HUES6 (cell line): ENCODE results near the gene JAZF1.
"Not testable (repeated sequence)": the region's sequence is repeated elsewhere in the genome, so short reads cannot be mapped to it uniquely, and the experiment has no call there.

Experiments used
- H3K27ac ChIP-seq: 2 replicates; pipeline ENCODE4 v1.7.0; 2013; ENCODE audit warnings: low read depth, mild to moderate bottlenecking, low read length, inconsistent platforms
- H3K27me3 ChIP-seq: 2 replicates; pipeline ENCODE4 v1.6.1; 2013; ENCODE audit warnings: low read length; ENCODE audit not compliant: control insufficient read depth, insufficient read depth
- H3K36me3 ChIP-seq: 2 replicates; pipeline ENCODE4 v1.6.1; 2013; ENCODE audit warnings: low read length; ENCODE audit not compliant: control insufficient read depth, insufficient read depth
- H3K4me1 ChIP-seq: 2 replicates; pipeline ENCODE4 v1.6.1; 2013; ENCODE audit warnings: low read length; ENCODE audit not compliant: control insufficient read depth, insufficient read depth
- H3K4me3 ChIP-seq: 2 replicates; pipeline ENCODE4 v1.5.1; 2013; ENCODE audit warnings: low read depth, low read length
- H3K9ac ChIP-seq: one replicate; pipeline ENCODE4 v1.6.1; 2013; ENCODE audit warnings: mild to moderate bottlenecking, low read length
- H3K9me3 ChIP-seq: 2 replicates; pipeline ENCODE4 v1.6.1; 2013; ENCODE audit warnings: low read depth, low read length; ENCODE audit not compliant: control insufficient read depth, insufficient read depth

The JAZF1 gene

DNA sequence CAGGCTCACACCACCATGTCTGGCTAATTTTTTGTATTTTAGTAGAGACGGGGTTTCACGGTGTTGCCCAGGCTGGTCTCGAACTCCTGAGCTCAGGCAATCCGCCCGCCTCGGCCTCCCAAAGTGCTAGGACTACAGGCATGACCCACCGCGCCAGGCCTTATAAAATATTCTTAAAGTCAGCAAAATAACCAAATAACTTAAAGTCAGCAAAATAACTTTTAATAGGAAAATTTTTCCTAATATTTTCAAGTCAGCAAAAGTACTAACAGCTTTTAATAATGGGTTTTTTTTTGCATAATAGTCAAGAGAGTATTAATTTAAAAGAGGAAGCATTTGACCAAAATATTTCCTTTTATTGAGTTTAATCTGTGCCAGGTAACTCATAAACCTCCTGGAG lies 258.2 kb downstream of the JAZF1 start:
- not testable (repeated sequence) for H3K27ac ChIP-seq, H3K9me3 ChIP-seq, H3K27me3 ChIP-seq, H3K36me3 ChIP-seq, H3K4me3 ChIP-seq, H3K9ac ChIP-seq
- H3K4me1 ChIP-seq = peaks cover 23% of the 10 kb centered on the region

DNA sequence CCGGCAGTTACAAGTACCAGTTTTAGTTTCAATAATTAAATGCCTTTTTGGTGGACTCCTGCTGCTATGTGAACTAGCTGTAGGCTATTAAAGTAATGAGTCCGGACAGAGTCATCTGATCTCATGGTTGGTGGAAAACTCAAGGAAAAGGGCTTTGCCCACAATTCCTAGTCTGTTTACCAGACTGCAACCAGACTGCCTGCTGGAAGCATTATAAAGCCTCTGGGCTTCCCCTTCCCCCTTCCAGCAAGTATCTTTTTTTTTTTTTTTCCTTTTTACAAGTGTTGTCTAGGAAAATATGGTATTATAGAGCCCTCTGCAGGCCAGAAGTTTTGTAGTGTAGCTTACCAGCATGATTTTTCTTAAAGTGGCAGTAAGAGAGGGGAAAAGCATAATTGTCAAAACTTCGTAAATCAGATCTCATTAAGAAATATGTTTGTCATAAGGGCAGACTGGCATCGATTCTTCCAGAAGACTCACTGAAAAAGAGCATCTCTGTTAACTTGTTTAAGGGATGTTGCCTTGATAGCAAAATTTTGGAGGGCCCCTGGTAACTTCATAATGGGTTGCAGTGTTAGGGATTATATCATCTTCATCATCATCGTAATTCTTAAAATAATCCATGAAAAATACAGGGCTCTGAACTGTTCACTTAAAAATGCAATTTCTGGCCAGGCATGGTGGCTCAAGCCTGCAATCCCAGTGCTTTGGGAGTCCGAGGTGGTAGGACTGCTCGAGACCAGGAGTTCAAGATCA lies 259.3 kb downstream of the JAZF1 start:
- H3K27ac ChIP-seq = no peak overlapping the region
- no peak overlapping the region for H3K4me3 ChIP-seq

DNA sequence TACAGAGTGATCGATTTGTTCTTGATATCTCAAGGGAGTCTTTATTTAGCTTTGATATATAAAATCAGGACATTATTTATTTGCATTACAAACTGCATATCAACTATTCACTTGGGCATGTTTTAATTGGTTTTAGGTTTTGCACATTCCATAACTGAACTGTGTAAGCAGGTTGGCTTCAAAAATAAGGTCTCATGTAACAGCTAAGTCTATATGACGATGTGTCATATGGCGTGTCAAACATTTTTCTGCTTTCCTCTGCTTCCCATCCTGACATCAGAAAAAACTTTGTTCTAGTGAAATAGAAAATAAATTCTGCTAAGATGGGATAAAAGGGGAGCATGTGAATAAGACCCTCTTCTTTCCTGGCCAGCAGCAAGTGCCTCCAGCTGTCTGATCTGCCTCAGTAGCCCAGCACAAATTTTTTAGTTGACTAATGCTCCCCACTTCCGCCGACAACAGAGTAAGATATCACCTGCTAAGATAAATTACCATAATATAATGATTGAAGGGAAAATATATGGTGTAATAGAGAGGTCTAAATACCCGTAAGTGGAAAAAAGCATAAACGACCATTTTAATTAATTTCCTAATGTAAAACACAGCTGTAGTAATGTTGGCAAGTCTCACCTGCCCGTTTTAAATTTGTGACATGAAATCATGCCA lies 260.2 kb downstream of the JAZF1 start:
- Histone ChIP-seq H3K27me3 (no peaks in the 10 kb centered on the region), H3K4me1 (peaks cover 23% of the 10 kb centered on the region), H3K9ac (no peak overlapping the region), H3K9me3 (0 out of 2 replicates have a peak, but pooled peaks cover 4% of the 10 kb centered on the region), H3K36me3 (no peaks in the 10 kb centered on the region), H3K4me3 (no peak overlapping the region), H3K27ac (no peak overlapping the region)

More for the DNA sequence above, 259.3 kb downstream of the JAZF1 start:
- Histone ChIP-seq H3K4me1 (peaks cover 23% of the 10 kb centered on the region), H3K27me3 (no peaks in the 10 kb centered on the region), H3K9me3 (0 out of 2 replicates have a peak, but pooled peaks cover 4% of the 10 kb centered on the region), H3K9ac (no peak overlapping the region), H3K36me3 (no peaks in the 10 kb centered on the region)

DNA sequence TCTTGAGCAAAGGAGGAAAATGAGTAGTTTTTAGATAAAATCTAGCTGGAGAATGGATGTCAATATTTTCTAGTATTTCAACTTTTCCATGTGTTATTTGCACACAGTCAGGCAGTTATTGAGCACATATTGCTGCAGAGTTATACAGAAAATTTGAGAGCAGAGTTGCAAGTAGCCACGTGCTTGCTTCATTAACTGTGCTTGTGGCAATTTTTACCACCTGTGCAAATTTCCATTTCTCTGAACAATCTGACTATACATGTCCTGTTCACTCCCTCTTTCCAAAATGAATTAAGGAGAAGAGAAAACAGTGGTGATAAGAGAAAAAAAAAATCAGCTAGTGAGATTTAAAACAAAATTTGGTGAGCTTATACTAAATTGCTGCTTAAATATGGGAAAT lies 262.1 kb downstream of the JAZF1 start:
- Histone ChIP-seq H3K4me3 (no peak overlapping the region), H3K9ac (no peak overlapping the region), H3K4me1 (peaks cover 20% of the 10 kb centered on the region)

DNA sequence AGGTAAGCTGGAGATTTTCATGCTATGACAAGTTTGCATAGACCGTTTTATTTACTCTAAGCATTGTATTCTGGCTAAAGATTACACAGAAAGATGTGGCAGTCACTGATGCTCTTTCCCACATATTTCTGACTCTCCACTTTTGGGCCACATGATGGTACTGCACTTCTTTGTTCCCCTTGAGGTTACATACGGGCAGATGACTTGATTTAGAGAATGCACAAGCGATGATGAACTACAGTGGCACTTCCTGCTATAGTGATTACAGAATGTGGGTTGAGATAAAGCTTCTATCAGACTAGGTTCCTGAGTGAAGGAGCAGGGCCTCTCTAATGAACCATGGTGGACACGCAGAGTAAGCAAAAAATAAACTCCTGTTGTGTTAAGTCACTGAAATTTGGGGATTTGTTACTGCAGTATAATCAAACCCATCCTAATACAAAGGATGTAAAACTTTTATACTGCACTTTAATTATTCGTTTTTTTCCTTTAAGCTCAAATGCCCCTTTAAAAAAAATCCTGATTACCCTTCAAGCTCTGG lies 262.8 kb downstream of the JAZF1 start:
- no peak overlapping the region for H3K27ac ChIP-seq
- H3K4me1 ChIP-seq = peaks cover 16% of the 10 kb centered on the region
- H3K36me3 ChIP-seq = no peaks in the 10 kb centered on the region
- H3K27me3 ChIP-seq = no peaks in the 10 kb centered on the region
- H3K9ac ChIP-seq = no peak overlapping the region
- no peak overlapping the region for H3K4me3 ChIP-seq
- 0 out of 2 replicates have a peak, but pooled peaks cover 4% of the 10 kb centered on the region for H3K9me3 ChIP-seq

More for the DNA sequence above, 262.1 kb downstream of the JAZF1 start:
- Histone ChIP-seq H3K36me3 (no peaks in the 10 kb centered on the region), H3K9me3 (0 out of 2 replicates have a peak, but pooled peaks cover 4% of the 10 kb centered on the region), H3K27ac (no peak overlapping the region), H3K27me3 (no peaks in the 10 kb centered on the region)

DNA sequence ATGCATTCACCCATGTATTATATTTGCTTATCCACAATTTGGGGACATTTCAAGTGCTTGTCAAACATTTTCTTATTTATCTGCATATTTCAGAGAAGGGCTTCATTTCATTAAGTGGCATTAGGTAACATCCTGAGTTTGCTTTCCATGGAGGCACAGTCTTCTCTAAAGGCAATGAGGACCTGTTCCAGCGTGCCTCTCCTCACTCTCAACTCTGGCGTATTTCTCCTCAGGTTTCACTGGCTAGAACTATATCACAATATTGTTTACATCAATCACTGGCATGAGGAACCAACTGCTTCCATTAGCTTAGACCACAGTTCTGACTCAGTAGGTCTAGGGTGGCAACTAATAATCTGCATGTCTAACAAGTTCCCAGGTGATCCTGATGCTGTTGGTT lies 263.5 kb downstream of the JAZF1 start:
- no peak overlapping the region for H3K27ac ChIP-seq
- H3K4me1 ChIP-seq = peaks cover 23% of the 10 kb centered on the region
- no peak overlapping the region for H3K4me3 ChIP-seq
- no peaks in the 10 kb centered on the region for H3K27me3 ChIP-seq
- H3K9me3 ChIP-seq = 0 out of 2 replicates have a peak, but pooled peaks cover 4% of the 10 kb centered on the region
- H3K9ac ChIP-seq = no peak overlapping the region
- H3K36me3 ChIP-seq = no peaks in the 10 kb centered on the region

DNA sequence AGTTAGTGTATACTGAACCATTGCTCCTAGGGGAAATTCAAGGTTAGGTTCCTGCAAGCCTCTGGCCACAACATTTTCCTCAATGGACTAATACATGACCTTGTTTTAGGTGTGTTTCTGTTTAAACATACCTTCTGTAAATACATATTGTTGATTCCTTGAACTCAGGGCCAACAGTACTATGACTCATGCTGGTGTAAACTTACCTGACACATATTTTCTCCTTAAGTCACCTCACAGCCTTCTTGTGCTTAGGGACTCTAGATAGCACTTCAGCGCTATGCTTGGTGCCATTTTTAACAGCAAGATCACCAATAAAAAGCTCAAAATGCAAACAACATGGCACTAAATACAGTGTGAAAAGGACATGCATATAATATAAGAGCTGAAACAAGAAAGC lies 264.2 kb downstream of the JAZF1 start:
- no peaks in the 10 kb centered on the region for H3K36me3 ChIP-seq
- H3K9me3 ChIP-seq = 0 out of 2 replicates have a peak, but pooled peaks cover 4% of the 10 kb centered on the region
- no peak overlapping the region for H3K9ac ChIP-seq
- no peak overlapping the region for H3K27ac ChIP-seq
- peaks cover 28% of the 10 kb centered on the region for H3K4me1 ChIP-seq
- no peak overlapping the region for H3K4me3 ChIP-seq
- H3K27me3 ChIP-seq = no peaks in the 10 kb centered on the region

DNA sequence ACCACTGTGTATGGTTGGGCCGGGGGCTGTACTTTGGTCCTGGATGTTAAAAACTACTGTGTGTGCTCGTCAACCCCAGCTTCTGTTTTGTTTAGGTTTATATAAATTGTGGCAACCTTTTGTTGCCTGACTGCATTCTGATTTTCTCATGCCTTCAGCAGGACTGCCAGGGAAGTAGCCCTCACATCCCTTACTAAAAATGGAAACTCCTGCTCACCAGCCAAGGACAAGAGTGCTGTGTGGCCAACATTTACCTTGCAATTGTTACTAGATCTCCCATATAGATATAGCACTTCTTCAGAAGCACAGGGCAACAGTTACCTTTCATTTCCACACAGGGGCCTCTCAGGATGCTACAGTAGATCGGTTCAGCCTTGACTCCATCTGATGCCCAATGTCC lies 266.2 kb downstream of the JAZF1 start:
- Histone ChIP-seq H3K27me3 (no peaks in the 10 kb centered on the region), H3K36me3 (no peaks in the 10 kb centered on the region), H3K4me1 (peaks cover 35% of the 10 kb centered on the region), H3K9ac (no peak overlapping the region), H3K4me3 (no peak overlapping the region), H3K27ac (no peak overlapping the region), H3K9me3 (0 out of 2 replicates have a peak, but pooled peaks cover 4% of the 10 kb centered on the region)

DNA sequence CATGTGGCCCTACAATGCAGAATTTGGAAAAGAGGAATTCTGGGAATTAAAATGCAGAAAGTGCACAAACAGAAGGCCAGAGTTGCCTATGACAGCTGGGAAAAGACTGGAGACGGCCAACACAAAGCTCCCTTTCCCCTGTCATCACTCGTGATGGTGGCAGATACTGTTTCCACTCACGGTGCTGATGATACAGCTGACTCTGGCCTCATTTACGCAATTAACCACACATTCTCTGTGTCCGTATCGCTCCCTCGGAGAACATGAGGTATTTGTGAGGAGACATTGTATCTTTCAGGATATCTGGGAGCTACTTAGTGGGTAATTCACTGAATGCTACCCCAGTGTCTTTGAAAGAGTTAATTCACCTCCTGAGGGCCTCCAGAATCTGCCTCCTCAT lies 267.8 kb downstream of the JAZF1 start:
- H3K27me3 ChIP-seq = no peaks in the 10 kb centered on the region
- peaks cover 45% of the 10 kb centered on the region for H3K4me1 ChIP-seq
- no peak overlapping the region for H3K27ac ChIP-seq

DNA sequence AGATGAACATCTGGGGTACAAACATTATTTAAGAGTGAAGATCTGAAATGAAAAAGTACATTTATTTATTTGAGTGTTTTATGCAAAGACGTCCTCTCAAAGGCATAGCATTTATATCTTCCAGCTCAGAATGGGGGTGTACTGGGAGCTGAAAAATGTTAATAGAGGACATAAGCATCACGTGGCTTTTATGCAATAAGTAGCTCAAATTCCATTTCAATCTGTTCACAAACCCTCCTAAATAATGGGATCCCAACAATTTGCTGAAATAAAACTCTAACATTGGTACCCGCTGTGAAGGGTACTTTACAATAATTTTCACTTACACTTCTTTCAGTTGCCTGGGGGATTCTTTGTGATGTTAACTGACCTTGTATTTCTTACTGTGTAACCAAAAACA lies 268.7 kb downstream of the JAZF1 start:
- Histone ChIP-seq H3K27ac (peak overlapping the region; percentile 68; the same call in 1 of the 2 replicates), H3K4me3 (no peak overlapping the region), H3K4me1 (peaks cover 53% of the 10 kb centered on the region), H3K27me3 (no peaks in the 10 kb centered on the region), H3K36me3 (no peaks in the 10 kb centered on the region), H3K9me3 (0 out of 2 replicates have a peak, but pooled peaks cover 4% of the 10 kb centered on the region), H3K9ac (no peak overlapping the region)

More for the DNA sequence above, 267.8 kb downstream of the JAZF1 start:
- no peaks in the 10 kb centered on the region for H3K36me3 ChIP-seq
- no peak overlapping the region for H3K4me3 ChIP-seq
- no peak overlapping the region for H3K9ac ChIP-seq
- H3K9me3 ChIP-seq = 0 out of 2 replicates have a peak, but pooled peaks cover 4% of the 10 kb centered on the region

DNA sequence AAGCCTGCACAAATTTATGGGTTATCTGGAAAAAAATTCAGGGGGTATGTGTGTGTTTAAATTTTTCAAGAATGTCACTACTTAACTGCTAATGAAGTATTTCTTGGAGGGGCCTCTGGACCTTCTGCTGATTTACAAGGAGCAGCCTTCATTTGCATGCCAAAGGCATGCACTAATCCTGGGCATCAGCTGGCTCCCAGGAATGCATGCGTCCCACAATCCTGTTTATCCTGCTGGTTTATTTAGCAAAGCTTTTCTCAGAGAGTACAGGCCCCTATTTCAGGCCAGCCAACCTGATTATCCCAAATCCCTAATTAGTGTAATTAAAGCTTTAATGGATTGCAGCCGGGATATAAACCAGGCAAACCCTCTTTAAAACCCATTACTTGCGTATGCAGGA lies 270.3 kb downstream of the JAZF1 start:
- Histone ChIP-seq H3K27ac (peak overlapping the region; percentile 73), H3K9ac (no peak overlapping the region), H3K4me1 (peaks cover 66% of the 10 kb centered on the region)

More for the DNA sequence above, 270.3 kb downstream of the JAZF1 start:
- H3K9me3 ChIP-seq = no peaks in the 10 kb centered on the region
- H3K27me3 ChIP-seq = no peaks in the 10 kb centered on the region
- no peaks in the 10 kb centered on the region for H3K36me3 ChIP-seq
- H3K4me3 ChIP-seq = peak overlapping the region; percentile 30
